C4-2B (cell line): Measurements from ENCODE around the gene JAKMIP3.

ENCODE experiments used
- ZFX ChIP-seq: fragments of 450-650 bp; IDR thresholded peaks from 2 replicates; pipeline ENCODE4 v1.6.1; 2017
- TF ChIP-seq, protein P1 (sequence below): fragments of 450-650 bp; conservative IDR thresholded peaks from 2 replicates; pipeline ENCODE4 v1.5.1; 2017; ENCODE audit warnings: mild to moderate bottlenecking

DNA sequence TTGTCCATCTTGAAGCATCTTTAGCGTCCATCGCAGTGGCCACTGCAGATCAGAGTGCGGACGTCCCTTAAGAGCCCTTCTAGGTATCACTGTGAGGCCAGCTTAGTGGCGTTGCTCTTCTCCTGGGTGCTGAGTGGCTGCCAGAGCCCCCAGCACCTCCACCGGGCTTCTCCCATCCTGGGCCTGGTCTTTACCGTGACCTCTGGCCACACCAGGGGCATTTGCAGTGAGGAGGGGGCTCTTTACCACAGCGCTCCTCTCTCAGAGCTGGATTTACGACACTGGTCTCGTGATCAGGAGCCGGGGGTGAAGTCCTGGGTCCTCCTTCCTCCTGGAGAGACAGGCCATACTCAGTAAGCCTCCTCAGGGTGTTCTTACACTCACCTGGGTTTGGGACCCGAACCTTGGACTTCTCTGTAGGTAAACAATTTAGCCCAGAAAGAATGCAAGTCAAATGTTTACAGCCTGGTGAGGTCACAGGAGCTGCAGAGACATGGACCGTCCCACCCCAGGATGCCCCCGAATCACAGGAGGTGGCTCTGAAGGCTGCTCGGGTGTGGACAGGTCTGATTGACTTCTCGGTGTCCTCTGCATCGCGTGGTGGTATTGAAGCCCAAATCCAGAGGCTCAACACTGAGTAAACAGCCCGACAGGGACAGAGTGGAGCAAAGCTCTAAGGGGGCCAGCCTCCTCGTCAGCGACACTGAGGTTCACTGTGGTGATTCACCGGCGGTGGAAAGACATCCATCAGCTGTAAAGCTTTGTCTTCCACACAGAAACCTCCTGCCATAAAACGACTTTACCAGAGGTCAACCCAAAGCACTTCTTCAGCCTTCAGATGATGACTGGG, 33.0 kb downstream of the JAKMIP3 start:
- TF ChIP-seq, protein P1, sequence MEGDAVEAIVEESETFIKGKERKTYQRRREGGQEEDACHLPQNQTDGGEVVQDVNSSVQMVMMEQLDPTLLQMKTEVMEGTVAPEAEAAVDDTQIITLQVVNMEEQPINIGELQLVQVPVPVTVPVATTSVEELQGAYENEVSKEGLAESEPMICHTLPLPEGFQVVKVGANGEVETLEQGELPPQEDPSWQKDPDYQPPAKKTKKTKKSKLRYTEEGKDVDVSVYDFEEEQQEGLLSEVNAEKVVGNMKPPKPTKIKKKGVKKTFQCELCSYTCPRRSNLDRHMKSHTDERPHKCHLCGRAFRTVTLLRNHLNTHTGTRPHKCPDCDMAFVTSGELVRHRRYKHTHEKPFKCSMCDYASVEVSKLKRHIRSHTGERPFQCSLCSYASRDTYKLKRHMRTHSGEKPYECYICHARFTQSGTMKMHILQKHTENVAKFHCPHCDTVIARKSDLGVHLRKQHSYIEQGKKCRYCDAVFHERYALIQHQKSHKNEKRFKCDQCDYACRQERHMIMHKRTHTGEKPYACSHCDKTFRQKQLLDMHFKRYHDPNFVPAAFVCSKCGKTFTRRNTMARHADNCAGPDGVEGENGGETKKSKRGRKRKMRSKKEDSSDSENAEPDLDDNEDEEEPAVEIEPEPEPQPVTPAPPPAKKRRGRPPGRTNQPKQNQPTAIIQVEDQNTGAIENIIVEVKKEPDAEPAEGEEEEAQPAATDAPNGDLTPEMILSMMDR = no peak
- TF ChIP-seq ZFX = no peak
